SK-N-MC (cell line): ENCODE measurements around the gene GRID2IP.

Experiments
- EZH2 ChIP-seq: fragments of 200-600 bp; sonication (generic); IDR thresholded peaks from one replicate; pipeline ENCODE4 v1.6.1; 2017; ENCODE audit warnings: antibody characterized with exemption
- FOXP2 ChIP-seq: optimal IDR thresholded peaks from 2 replicates; pipeline ENCODE3; 2011; ENCODE audit warnings: mild to moderate bottlenecking, moderate library complexity; ENCODE audit not compliant: insufficient read depth; ENCODE audit errors: extremely low read length, control extremely low read depth
- POLR2AphosphoS5 ChIP-seq: IDR thresholded peaks from 2 replicates; pipeline ENCODE4 v1.6.1; 2012; ENCODE audit warnings: mild to moderate bottlenecking, low read depth, low read length, borderline replicate concordance

GRCh38 chr7:6589151-6589828, 38.0 kb upstream of the GRID2IP start:
- no peak for TF ChIP-seq POLR2AphosphoS5
- no peak for TF ChIP-seq EZH2
- no peak for TF ChIP-seq FOXP2
